HG03457 (cell line): ENCODE data around the gene SPANXN4.

Experiments
- ATAC-seq: cut with Tn5 transposase; IDR thresholded peaks from one replicate; pipeline ENCODE4 v1.9.1; 2021; ENCODE audit warnings: moderate number of reproducible peaks; ENCODE audit not compliant: unreplicated experiment

Gene SPANXN4

GRCh38 chrX:143025628-143026027 is at the start of gene SPANXN4:
Gene SPANXN4, plus strand, starts transcription at chrX:143025928. Its CDS starts 87 bp downstream, at chrX:143026015.
- no peak for ATAC-seq

- peak; percentile 89 for ATAC-seq
These were observed 48.4 kb upstream of the SPANXN4 start for GRCh38 chrX:142977128-142977914.

GRCh38 chrX:142978130-142978684 is 47.5 kb upstream of the SPANXN4 start:
- ATAC-seq: peak; percentile 40

- ATAC-seq: no peak
These were observed 43.0 kb upstream of the SPANXN4 start for GRCh38 chrX:142982679-142983078.

- ATAC-seq: no peak
These were observed 30.7 kb upstream of the SPANXN4 start for GRCh38 chrX:142994988-142995387.

GRCh38 chrX:142998447-142999198 is 27.1 kb upstream of the SPANXN4 start:
- ATAC-seq: no peak

GRCh38 chrX:142999199-142999701 is 26.5 kb upstream of the SPANXN4 start:
- ATAC-seq: no peak

- no peak for ATAC-seq
These were observed 23.5 kb upstream of the SPANXN4 start for GRCh38 chrX:143002206-143002605.

GRCh38 chrX:143017272-143017671 is 8.5 kb upstream of the SPANXN4 start:
- no peak for ATAC-seq

- ATAC-seq: no peak
These were observed 1.5 kb downstream of the SPANXN4 start for GRCh38 chrX:143027275-143027674.

- ATAC-seq: no peak
These were observed 21.8 kb downstream of the SPANXN4 start for GRCh38 chrX:143047511-143047910.

GRCh38 chrX:143058120-143058519 is 32.4 kb downstream of the SPANXN4 start:
- no peak for ATAC-seq

GRCh38 chrX:143081231-143081630 is 55.5 kb downstream of the SPANXN4 start:
- no peak for ATAC-seq

- no peak for ATAC-seq
These were observed 56.8 kb downstream of the SPANXN4 start for GRCh38 chrX:143082537-143082936.
